K562 (cell line): ENCODE results near the gene TADA1. TPM values are rescaled to one million over a fixed set of nuclear protein-coding genes. Genes with fewer than 3 reads are reported as not detected.
A peak's percentile ranks its signal among the peaks of the same experiment; 100 is the strongest.

Experiments used
- CHD2 ChIP-seq: IDR thresholded peaks from 2 replicates; pipeline ENCODE4 v1.6.1; 2011; ENCODE audit warnings: low read depth, low read length
- CSDE1 ChIP-seq, 2 experiments: fragments of 450-650 bp; IDR thresholded peaks; 2 replicates each; pipeline ENCODE4 v1.6.1; 2016; ENCODE audit warnings: mild to moderate bottlenecking in 1 of 2
- DNMT1 ChIP-seq: fragments of 450-650 bp; IDR thresholded peaks from 2 replicates; pipeline ENCODE4 v1.6.1; 2016; ENCODE audit warnings: antibody characterized with exemption, mild to moderate bottlenecking
- ESRRB ChIP-seq: fragments of 250-450 bp; sonication (Bioruptor Pico); IDR thresholded peaks from 2 replicates; pipeline ENCODE4 v1.5.0; 2020; ENCODE audit warnings: mild to moderate bottlenecking, moderate library complexity, borderline replicate concordance
- NCOA2 ChIP-seq, 2 experiments: fragments of 450-650 bp; IDR thresholded peaks; 2 replicates each; pipeline ENCODE4 v1.6.1; 2018; ENCODE audit warnings: mild to moderate bottlenecking in 2 of 2, moderate library complexity in 1 of 2; ENCODE audit not compliant: partially characterized antibody in 2 of 2
- NCOA6 ChIP-seq: fragments of 450-650 bp; IDR thresholded peaks from 2 replicates; pipeline ENCODE4 v1.6.1; 2017; ENCODE audit warnings: mild to moderate bottlenecking
- PBX2 ChIP-seq, 2 experiments: IDR thresholded peaks in 1 of 2; conservative IDR thresholded peaks in 1 of 2; 2 replicates each; pipeline ENCODE4 v1.6.1; 2016; ENCODE audit warnings: low read depth in 2 of 2, mild to moderate bottlenecking in 1 of 2, missing compliant biosample characterization in 1 of 2, missing genetic modification characterization in 1 of 2, moderate library complexity in 1 of 2
- SRSF9 ChIP-seq: fragments of 200-400 bp; formaldehyde crosslinking; IDR thresholded peaks from 2 replicates; pipeline ENCODE4 v1.6.1; 2017; ENCODE audit warnings: low read depth, low read length, borderline replicate concordance
- TCF7 ChIP-seq: sonication (generic); IDR thresholded peaks from 2 replicates; pipeline ENCODE4 v1.6.1; 2016; ENCODE audit warnings: antibody characterized with exemption, borderline replicate concordance
- TFAP4 ChIP-seq: sonication (generic); formaldehyde crosslinking; IDR thresholded peaks from 2 replicates; pipeline ENCODE4 v1.8.0; 2022; ENCODE audit warnings: missing genetic modification reagents, mild to moderate bottlenecking, moderate library complexity, borderline replicate concordance
- USF2 ChIP-seq: sonication (generic); formaldehyde crosslinking; IDR thresholded peaks from 2 replicates; pipeline ENCODE4 v1.5.0; 2020; ENCODE audit warnings: missing genetic modification reagents
- ZHX1 ChIP-seq: fragments of 150-350 bp; conservative IDR thresholded peaks from 2 replicates; pipeline ENCODE4 v1.6.1; 2014; ENCODE audit warnings: low read length
- ZNF511 ChIP-seq: sonication (generic); formaldehyde crosslinking; IDR thresholded peaks from 2 replicates; pipeline ENCODE4 v1.8.0; 2022; ENCODE audit warnings: mild to moderate bottlenecking, missing genetic modification reagents
- polyA plus RNA-seq, 8 experiments: library from polyadenylated mRNA; depleted of rRNA in 4 of 8; stranded (reverse) in 5 of 8; unstranded in 3 of 8; fragments of >200 nt; fragmentation: Nextera tagmentation in 2 of 8; fragmentation: Illumina TruSeq in 1 of 8; extraction: Ambion mirVana in 2 of 8; extraction: Trizol in 1 of 8; gene quantifications; 2 replicates each; pipeline versions ENCODE4 v1.2.1 to v1.2.3, GENCODE V29; 2011 to 2014; ENCODE audit warnings: inconsistent platforms in 1 of 8, missing spikeins in 1 of 8
- total RNA-seq, 7 experiments: library from RNA; depleted of rRNA in 6 of 7; stranded (reverse); fragments of >200 nt in 6 of 7; fragmentation: Illumina TruSeq in 2 of 7; extraction: Trizol in 2 of 7; gene quantifications; 2 replicates each; pipeline versions ENCODE4 v1.2.1 to v1.2.3, GENCODE V29; 2011 to 2021; ENCODE audit warnings: low replicate concordance in 1 of 7
- TF ChIP-seq, protein P1 (sequence below): fragments of 450-650 bp; formaldehyde crosslinking; IDR thresholded peaks from 2 replicates; pipeline ENCODE4 v1.4.0; 2022; ENCODE audit warnings: missing genetic modification characterization
- TF ChIP-seq, protein P2 (sequence below): sonication (generic); formaldehyde crosslinking; IDR thresholded peaks from 2 replicates; pipeline ENCODE4 v1.8.1; 2023; ENCODE audit warnings: mild to moderate bottlenecking, missing genetic modification reagents, moderate library complexity

TADA1 gene
- total and polyA plus RNA-seq, 9 of the 15 experiments (the other 6 are each of a cell fraction or from before 2014, with no cell fraction given), result 15.9 to 76.5 (median 28.7) TPM

DNA sequence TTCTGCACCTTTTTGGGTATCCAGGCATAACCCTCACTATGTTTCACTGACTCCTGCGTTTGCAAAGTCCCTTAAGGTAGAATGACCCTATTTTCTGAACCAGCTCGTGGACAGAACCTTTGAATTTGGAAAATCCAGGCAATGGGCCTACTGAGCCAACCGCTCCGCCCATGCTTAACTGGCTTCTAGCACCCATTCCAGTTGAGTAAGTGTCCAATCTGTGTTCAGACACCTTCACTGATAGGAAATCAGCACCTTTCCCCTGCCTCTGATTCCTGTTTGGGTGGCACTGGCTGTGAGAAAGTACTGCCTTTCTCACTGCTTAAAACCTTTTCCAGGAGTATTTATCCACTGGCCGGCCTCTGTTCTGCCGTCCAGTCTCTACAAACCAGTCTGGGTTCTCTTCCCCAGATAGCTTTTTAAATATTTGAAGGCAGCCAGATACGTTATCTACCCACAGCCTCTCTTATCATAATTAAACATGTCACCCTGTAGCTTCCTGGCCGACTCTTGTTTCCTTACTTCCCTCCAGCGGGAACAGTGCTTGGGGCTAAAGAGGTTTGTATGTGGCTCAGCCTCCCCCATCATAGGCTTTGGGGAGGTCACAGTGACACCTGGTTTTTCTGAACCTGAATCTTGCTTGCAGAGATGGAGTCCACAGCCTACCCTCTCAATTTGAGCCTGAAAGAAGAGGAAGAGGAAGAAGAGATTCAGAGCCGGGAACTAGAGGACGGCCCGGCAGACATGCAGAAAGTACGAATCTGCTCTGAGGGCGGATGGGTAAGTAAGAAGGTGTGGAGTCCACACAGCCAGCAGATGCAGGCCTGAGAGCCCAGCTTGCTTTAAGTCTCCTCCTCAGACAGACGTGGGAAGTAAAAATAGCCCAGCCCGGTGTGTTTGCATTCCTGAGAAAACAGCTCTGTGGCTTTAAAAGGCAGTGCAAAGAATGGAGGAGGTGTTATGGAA is 35.5 kb downstream of the TADA1 start (continued):
- TF ChIP-seq ZHX1 (no peak), PBX2 (CRISPR knock-in tag; IDR thresholded peaks at IDR 0.05; ENCODE audit: low read depth) (no peak), PBX2 (tag; conservative IDR thresholded peaks at IDR 0.05; ENCODE audit: low read depth) (peak; percentile 43; the same call in 1 of the 2 replicates), SRSF9 (no peak), TFAP4 (no peak), ZNF511 (no peak), NCOA2 (IDR thresholded peaks at IDR 0.05; ENCODE audit: partially characterized antibody in 2 of 2) (no peak), DNMT1 (no peak), CHD2 (no peak), NCOA6 (no peak), ESRRB (CRISPR knock-in tag) (no peak), TCF7 (no peak), CSDE1 (IDR thresholded peaks at IDR 0.05) (no peak), USF2 (no peak)
- TF ChIP-seq, protein P1, sequence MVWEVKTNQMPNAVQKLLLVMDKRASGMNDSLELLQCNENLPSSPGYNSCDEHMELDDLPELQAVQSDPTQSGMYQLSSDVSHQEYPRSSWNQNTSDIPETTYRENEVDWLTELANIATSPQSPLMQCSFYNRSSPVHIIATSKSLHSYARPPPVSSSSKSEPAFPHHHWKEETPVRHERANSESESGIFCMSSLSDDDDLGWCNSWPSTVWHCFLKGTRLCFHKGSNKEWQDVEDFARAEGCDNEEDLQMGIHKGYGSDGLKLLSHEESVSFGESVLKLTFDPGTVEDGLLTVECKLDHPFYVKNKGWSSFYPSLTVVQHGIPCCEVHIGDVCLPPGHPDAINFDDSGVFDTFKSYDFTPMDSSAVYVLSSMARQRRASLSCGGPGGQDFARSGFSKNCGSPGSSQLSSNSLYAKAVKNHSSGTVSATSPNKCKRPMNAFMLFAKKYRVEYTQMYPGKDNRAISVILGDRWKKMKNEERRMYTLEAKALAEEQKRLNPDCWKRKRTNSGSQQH (CRISPR knock-in tag), result no peak
- TF ChIP-seq, protein P2, sequence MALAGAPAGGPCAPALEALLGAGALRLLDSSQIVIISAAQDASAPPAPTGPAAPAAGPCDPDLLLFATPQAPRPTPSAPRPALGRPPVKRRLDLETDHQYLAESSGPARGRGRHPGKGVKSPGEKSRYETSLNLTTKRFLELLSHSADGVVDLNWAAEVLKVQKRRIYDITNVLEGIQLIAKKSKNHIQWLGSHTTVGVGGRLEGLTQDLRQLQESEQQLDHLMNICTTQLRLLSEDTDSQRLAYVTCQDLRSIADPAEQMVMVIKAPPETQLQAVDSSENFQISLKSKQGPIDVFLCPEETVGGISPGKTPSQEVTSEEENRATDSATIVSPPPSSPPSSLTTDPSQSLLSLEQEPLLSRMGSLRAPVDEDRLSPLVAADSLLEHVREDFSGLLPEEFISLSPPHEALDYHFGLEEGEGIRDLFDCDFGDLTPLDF (CRISPR knock-in tag), result no peak
